HG03378 (cell line): ENCODE data around the gene VPS13D.
"Not testable (repeated sequence)": the region's sequence is repeated elsewhere in the genome, so short reads cannot be mapped to it uniquely, and the experiment has no call there.

Experiments
- ATAC-seq: cut with Tn5 transposase; IDR thresholded peaks from one replicate; pipeline ENCODE4 v1.9.1; 2021; ENCODE audit warnings: mild to moderate bottlenecking, moderate library complexity; ENCODE audit not compliant: unreplicated experiment

Gene VPS13D

DNA sequence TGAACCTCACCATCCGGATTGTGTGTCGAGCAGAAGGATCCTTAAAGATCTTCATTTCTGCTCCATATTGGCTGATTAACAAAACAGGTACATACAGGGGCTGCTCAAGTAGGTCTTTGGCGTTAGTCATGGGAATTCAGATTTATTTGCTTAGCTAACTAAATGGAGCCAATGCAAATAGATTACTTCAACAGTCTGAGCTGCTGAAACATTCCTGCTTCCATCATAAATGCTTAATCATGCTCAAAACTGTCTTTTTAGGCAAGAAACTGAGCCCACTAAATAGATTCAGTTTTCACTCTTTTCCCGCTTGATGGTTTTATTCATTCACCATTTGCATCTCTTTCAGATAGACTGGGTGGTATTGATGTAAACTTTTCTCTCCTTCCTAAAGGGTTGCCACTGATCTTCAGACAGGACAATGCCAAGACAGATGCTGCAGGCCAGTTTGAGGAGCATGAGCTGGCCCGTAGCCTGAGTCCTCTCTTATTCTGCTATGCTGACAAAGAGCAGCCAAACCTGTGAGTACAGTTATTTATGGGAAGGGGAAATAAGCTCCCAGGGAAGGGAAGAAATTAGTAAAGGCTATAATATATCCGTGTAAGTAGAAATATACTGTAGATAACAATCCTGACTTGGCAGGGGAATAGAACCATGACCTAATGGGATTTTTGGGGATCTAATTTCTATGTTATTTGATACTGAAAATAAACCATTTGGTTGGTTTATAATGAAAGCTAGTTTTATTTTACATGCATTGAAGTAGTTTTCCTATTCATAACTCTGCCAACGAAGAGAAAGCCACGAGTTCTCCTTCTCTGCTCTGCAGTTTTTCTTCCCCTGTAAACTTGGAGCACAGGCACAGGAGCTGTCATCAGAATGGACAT lies 126.4 kb downstream of the VPS13D start:
- no peak for ATAC-seq

DNA sequence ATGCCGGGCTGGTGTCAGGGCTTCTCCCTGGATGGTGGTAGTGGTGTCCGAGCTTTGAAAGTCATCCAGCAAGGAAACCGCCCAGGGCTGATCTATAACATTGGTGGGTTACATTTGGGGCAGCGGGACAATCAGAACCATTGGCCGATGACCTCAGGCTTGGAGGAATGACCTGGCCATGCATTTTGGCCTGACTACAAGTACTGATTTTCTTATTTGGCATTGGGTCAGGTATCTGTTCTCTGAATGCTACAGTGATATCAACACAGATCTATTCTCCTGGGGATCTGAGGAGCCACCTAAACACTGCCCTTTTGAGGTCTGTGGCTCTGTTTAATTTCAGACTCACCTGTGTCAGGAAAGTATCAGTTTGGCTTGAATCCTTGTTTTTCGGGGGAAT lies 128.7 kb downstream of the VPS13D start:
- ATAC-seq: no peak

DNA sequence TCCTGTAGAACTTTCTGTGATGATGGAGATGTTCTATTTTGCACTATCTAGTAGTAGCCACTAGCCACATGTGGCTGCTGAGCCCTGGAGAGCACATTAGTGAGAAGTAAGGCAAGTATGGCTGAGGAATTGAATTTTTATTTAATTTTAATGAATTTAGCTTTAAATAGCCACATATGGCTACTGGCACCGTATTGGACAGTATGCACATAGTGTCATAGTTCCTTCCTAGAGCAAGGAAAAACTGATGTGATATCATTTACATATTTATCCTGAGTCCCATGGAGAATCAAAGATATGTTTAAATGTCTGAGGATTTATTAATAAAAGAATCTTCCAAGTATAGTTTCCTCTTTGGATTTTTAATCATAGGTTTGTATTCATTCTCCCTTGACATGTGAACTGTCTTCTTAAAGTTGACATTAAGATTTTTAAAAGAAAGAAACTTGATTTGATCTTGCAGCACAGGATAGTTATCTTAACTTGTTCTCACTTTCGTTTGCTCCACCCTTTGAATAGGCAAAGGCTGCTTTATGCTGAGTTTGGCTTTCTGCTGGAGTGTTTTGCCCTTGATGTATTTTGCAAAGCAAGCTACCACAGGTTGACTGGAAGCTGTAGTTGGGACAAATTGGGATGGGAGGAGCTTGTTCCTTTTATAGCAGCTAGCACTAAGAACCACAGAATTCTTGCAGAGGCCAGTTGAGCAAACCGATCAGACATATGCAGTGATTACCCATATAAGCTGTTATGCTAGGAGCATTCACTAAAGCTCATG lies 129.7 kb downstream of the VPS13D start:
- ATAC-seq: no peak

DNA sequence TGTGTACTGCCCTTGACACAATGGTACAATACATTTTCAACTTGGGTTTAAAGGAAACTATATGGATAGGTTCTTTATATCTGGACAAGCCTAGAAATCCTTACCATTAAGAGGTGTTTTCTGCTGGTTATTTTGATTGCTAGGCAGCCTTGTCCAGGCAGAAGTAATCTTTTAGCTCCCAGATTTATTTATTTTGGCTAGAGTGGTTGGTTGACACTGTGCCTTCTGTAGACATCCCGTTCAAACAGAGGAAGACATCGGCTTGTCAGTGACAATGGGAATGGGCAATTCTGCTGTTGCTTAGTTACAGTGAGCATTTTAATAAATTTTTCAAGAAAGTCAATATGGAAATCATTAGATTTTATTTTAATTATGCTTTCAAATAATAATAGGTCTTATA lies 138.8 kb downstream of the VPS13D start:
- ATAC-seq: no peak

DNA sequence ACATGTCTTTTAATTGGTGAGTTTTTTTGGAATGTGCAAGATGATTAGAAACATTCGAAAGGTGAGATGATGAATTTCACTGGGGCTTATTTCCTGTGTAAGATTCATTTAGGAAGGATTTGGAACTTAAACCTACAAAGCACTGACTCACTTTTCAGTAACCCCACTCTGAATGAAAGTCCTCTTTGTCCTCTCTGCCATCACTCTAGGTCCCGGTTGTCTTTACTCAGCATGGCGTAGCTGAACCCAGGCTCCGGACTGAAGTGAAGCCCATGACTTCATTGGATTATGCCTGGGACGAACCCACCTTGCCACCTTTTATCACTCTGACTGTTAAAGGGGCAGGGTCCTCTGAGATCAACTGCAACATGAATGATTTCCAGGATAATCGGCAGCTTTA lies 139.4 kb downstream of the VPS13D start:
- ATAC-seq: no peak

DNA sequence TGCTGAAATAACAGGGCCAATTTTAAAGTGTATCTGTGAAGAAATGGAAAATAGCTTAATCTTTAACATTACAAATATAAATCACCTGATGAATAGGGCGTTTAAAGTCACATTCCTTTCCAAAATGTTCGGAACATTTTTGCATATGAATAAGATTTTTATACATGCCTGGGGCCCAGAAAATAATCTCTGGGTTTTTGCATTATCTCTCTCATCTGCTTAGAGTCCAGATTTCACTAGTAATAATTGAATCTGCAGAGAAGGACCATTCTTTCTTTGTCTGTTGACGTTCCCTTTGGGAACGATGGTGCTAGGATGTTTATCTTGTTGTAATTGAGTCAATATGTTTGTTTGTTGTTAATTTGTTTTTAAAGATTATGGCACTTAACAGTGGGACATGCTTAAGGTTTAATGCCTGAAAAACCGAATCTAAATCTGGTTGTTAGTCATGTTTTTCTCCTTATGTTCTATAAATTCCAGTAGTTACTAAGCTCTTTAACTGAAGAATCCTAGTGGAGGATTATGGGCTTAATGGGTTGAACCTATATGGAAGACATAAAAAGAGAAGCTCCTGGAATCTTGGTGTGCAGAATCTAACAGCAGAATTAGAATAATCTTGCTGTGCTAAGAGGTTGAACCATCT lies 140.6 kb downstream of the VPS13D start:
- no peak for ATAC-seq

DNA sequence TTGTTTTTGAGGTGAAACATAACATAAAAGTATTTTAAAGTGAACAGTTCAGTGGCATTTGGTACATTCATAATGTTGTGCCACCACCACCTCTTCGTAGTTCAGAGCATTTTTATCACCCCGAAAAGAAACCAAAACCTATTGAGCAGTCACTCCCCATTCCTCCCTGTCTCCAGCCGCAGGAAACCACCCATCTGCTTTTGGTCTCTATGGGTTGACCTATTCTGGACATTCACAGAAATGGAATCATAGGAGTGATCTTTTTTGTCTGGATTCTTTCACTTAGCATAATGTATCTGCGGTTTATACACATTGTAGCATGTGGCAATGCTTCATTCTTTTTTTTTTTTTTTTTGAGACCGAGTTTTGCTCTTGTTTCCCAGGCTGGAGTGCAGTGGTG lies 141.2 kb downstream of the VPS13D start:
- no peak for ATAC-seq

DNA sequence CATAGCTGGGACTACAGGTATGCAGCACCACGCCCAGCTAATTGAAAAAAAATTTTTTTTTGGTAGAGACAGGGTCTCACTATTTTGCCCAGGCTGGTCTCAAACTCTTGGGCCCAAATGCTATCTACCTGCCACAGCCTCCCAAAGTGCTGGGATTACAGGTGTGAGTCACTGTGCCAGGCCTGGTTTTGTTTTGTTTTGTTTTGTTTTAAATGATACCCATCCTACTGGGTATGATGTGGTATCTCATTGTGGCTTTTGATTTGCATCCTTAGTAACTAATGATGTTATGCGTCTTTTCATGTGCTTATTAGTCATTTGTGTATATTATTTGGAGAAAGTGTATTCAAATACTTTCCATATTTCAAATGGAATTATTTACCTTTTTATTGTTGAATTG lies 142.3 kb downstream of the VPS13D start:
- ATAC-seq: no peak

DNA sequence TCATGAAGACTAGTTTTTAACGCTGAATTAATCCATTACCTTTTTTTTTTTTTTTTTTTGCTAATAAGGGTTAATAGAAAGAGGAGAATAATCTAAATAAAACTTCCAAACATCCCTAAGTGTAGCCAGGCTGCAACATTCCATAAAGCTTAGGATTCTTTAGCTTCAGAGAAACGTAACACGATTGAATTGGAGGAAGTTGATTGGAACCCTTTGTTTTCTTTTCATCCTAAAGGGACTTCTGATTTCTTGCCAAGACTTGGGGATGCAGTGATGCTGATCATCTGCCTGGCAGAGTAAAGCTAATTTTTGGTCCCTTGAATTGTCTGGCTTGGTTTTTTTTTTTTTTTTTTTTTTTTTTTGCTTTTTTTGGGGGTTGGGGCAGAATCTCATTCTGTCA lies 142.9 kb downstream of the VPS13D start:
- ATAC-seq: no peak

DNA sequence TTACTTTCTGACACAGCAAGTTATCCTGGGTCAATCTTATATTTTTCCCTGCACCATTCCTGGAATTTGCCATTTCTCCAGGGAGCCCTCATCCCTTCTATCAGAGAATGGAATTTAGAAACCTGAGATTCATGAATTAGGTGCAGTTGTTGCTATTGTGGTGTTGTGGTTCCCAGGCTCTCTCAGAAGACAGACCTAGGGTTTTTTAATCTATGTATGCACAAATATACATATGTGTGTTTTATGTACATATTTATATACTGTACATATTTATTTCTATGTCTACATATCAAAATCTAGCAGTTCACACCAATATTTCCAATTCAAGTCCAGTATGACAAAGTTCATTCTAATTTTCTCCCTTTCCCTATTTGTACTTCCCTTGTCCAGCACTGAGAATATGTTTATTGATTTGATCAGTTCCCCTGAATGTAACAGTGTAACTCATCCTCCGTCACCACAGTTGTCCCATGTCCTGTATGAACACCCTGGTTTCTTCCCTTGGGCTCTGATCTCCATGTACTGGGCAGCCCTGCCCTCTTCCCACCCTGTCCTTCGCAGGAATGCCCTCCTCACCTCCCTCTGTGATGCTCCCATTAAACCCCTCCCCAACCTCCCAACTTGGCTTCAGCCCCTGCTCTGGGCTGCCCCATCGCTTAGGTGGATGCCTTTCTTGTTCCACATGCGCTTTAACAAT lies 145.5 kb downstream of the VPS13D start:
- ATAC-seq: no peak

DNA sequence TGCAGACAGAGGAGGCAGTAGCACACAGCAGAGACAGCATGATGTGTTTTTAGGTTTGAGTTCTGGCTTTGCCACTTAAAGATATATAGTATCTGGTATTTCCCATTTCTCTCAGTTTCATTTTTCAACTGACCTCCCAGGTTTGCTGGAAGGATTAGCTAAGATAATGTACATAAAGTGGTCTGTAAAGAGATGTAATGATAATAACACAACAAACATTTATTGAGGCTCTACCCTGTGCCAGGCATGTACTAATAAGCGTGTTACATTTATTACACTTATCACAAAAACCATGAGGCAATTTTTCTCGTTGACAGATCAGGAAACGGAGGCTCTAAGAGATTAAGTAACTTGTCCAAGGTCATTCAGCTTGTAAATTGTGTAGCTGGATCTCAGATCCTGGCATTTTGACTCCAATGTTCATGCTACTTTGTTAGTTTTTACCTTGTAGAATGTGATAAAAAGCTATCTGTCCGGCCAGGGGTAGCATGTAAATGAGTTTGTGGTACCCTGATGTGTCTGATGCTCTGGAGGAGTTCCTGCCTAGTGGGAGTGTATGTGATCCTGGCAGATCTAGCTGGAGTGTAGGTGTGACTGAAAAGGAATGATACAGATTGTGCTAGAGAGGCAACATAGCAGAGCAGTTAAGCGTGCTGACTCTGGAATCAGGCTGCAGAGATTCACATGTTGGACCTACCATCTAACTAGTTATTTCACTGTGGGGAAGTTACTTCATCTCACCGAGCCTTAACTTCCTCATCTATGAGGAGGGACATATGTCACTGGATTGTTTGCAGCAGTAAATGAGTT lies 146.6 kb downstream of the VPS13D start:
- no peak for ATAC-seq

DNA sequence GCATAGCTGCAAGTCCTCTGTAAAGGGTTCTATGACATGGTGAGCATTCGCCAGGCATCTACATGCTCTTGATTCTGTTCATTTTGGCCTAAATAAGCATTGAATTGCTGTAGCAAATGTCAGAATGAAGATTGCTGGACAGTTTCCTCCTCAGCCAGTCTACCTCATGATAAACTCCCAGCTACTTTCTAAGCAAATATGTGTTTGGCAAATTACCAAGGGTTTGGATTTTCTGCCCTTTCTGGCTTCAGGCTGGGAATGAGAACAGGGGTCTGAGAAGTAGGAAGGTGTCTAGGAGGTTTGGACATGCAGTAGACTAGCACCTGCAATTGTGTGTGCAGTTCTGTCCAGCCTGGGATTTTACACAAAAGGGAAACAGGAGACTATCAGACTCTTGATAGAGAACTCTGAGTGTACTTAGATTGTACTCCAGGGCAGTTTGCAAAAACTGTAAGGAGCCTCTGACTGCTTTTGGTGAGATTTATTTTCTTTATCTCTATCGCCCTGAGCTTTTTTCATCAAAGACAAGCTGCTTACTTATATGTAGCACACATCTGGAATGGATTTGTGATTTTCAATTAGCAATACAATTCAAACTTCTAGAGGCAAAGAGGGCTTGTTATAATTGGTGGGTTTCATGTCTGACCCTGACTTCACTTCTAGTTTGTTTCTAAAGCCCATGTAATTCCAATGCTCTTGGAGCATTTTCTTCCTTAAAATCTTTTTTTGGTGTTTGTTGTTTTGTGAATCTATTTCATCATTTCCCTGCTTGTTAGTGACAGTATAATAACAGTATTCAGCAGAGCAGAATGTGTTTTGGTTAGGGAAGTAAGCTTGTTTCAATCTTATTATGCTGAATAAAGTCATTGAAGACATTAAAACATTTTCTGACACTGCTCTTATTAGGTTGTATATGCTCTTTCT lies 150.8 kb downstream of the VPS13D start:
- ATAC-seq: no peak

DNA sequence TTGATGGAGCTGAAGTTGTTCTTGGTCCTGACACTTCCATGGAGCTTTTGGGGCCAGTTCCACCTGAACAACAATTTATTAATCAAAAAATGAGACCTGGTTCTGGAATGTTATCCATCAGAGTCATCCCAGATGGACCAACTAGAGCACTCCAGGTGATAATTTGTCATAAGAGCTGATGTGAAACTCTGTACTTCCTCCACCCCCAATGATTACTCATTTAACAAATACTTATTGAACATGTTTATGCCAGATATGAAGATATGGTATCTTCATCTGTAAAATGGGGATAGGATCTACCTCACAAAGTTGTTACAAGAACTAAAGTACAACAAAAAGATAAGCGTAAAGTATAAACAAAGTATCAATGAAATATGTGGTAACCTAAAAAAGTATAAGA lies 153.2 kb downstream of the VPS13D start:
- ATAC-seq: no peak

DNA sequence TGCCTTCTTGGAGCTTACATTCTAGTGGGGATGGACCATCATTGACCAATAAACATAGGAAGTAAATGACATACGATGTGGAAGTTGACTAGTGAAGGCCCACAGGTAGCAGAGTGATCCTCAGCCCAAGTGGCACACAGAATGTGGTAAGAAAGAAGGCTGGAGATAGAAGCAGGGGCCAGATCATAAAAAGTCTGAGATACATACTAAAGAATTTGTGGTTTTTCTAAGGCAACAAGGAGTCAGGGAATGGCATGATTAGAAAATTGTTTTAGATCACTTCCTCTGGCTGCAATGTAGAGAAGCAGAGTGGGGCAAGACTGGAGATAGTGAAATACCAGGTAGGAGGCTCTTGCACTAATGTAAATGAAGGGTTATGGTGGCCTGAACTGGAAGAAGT lies 154.0 kb downstream of the VPS13D start:
- ATAC-seq: no peak

DNA sequence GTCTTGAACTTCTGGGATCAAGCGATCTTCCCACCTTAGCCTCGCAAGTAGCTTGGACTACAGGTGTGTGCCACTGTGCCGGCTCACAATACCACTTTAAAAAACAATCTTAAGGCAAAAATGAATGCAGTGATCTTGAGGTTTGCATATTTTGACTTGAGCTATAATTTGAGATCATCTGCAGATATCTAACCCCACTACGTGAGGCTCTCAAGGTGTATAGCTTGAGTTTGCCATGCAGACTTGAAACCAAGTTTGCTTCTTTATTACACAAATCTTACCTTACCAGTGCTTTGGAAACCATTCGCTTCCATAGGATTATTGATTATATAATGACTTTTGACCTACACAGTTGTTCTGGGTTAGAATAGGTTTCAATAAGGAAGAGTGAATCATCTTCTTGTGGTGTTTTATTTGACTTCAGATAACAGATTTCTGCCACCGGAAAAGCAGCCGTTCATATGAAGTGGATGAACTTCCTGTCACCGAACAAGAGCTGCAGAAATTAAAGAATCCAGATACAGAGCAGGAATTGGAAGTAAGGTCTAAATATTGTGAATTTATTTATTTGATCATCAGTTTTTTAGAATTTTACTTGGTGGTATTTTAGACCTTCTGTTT lies 155.1 kb downstream of the VPS13D start:
- no peak for ATAC-seq

DNA sequence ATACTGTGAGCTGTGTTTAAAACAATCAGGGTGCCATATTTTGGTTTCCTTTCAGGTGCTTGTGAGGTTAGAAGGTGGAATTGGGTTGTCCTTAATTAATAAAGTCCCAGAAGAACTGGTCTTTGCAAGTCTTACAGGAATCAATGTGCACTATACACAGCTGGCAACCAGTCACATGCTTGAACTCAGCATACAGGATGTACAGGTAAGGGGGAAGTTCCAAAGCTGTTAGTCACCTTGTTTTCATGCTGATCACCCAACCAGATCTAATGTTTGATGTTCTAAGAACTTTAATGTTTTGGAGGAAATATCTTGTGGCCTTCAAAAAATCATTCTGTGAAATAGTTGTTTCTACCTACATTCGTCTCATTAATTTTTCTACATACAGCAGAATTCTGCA lies 156.3 kb downstream of the VPS13D start:
- ATAC-seq: no peak

DNA sequence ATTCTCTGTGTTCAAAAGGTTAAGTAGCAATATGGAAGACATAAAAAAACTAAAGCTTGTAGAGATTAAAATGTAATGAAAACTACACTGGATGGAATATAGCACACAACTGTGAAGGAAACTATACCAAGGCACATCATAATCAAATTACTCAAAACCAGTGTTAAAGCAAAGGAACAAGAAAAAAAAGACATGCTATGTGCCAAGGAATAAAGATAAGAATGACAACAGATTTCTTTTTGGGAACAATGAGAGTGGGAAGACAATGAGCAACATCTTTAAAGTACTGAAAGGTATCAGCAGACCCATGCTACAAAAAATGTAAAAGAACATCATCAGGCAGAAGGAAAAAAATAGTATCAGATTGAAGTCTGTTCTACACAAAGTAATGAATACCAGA lies 157.8 kb downstream of the VPS13D start:
- ATAC-seq: no peak

DNA sequence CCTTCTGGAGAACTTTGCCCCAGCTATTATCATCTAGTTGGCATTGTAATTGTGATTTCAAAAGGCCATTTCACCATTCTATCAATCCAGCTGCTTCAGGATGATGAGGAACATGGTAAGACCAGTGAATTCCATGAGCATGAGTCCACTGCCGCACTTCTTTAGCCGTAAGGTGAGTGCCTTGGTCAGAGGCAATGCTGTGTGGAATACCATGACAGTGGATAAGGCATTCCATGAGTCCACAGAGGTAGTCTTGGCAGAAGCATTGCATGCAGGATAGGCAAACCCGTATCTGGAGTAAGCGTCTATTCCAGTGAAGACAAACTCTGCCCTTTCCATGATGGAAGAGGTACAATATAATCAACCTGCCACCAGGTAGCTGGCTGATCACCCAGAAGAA lies 160.5 kb downstream of the VPS13D start:
- not testable (repeated sequence) for ATAC-seq
